Ishikawa (cell line): ENCODE results near the gene STK25.

Experiments
- CEBPB ChIP-seq: IDR thresholded peaks from 2 replicates; pipeline ENCODE4 v1.6.1; 2012
- CREB1 ChIP-seq: IDR thresholded peaks from 2 replicates; pipeline ENCODE4 v1.6.1; 2012; ENCODE audit warnings: low read depth
- EGR1 ChIP-seq: IDR thresholded peaks from 2 replicates; pipeline ENCODE4 v1.6.1; 2012
- EP300 ChIP-seq: IDR thresholded peaks from 2 replicates; pipeline ENCODE4 v1.6.1; 2012; ENCODE audit warnings: borderline replicate concordance
- FOXM1 ChIP-seq: IDR thresholded peaks from 2 replicates; pipeline ENCODE4 v1.6.1; 2012; ENCODE audit warnings: low read depth, borderline replicate concordance
- NFIC ChIP-seq: IDR thresholded peaks from 2 replicates; pipeline ENCODE4 v1.6.1; 2012
- RAD21 ChIP-seq: IDR thresholded peaks from 2 replicates; pipeline ENCODE4 v1.6.1; 2012; ENCODE audit warnings: low read depth
- TAF1 ChIP-seq: IDR thresholded peaks from 2 replicates; pipeline ENCODE4 v1.6.1; 2012; ENCODE audit warnings: low read depth, mild to moderate bottlenecking
- TCF12 ChIP-seq: IDR thresholded peaks from 2 replicates; pipeline ENCODE4 v1.6.1; 2012; ENCODE audit warnings: low read depth
- TEAD4 ChIP-seq: IDR thresholded peaks from 2 replicates; pipeline ENCODE4 v1.6.1; 2012
- YY1 ChIP-seq: IDR thresholded peaks from 2 replicates; pipeline ENCODE4 v1.6.1; 2012; ENCODE audit warnings: low read depth
- ZBTB7A ChIP-seq: IDR thresholded peaks from 2 replicates; pipeline ENCODE4 v1.6.1; 2012; ENCODE audit warnings: low read depth
- TF ChIP-seq, protein P1 (sequence below): IDR thresholded peaks from 2 replicates; pipeline ENCODE4 v1.6.1; 2012
- TF ChIP-seq, protein P2 (sequence below): IDR thresholded peaks from 2 replicates; pipeline ENCODE4 v1.6.1; 2012
- TF ChIP-seq, protein P3 (sequence below): IDR thresholded peaks from 2 replicates; pipeline ENCODE4 v1.6.1; 2012; ENCODE audit warnings: low read depth, mild to moderate bottlenecking

The STK25 gene

DNA sequence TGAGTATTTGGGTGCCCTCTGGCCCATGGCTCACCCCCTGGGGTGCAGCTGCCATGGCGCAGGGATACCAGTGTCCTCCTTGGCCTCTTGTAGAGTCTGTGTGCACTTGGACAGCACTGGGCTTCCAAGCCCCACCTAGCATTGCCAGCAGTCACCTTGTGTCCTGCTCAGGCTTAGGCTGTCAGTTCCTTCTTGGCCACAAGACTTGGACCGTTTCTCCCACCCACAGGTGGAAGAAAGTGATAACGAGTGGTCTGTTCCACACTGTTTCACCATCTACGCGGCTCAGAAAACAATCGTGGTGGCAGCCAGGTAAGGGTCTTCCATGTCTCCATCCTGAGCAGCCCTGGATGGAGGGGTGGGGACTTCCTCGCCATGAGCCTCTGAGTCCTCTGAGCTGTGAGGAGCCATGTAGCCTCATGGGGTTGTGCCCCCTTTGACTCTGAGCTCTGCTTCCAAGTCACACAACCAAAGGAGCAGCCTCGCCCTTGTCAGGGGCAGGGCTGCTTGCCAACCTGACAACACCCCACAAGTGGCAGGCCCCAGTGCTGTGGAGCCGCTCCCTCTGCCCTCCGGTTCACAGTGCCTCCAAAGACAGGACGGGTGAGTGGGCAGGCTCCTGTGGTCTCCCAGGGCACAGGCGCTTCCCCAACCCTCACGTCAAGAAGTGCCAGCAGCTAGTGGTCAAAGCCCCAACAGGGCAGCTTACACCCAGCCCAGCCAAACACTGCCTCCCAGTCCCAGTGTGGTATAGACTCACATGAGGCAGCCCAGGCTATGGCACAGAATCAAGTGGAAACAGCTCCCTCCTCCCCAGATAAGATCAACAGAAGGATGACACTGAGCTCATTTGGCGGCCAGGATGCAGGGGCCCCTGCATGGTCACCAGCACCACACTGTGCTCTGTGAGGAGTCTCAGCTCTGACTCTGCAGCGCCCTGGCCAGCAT lies 18.4 kb downstream of the STK25 start:
- TF ChIP-seq CEBPB (no peak), ZBTB7A (no peak), EP300 (no peak), FOXM1 (no peak), NFIC (no peak), CREB1 (no peak), EGR1 (no peak), TCF12 (no peak), TAF1 (no peak), TEAD4 (no peak)
- TF ChIP-seq, protein P1, sequence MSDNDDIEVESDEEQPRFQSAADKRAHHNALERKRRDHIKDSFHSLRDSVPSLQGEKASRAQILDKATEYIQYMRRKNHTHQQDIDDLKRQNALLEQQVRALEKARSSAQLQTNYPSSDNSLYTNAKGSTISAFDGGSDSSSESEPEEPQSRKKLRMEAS: no peak
- TF ChIP-seq, protein P2, sequence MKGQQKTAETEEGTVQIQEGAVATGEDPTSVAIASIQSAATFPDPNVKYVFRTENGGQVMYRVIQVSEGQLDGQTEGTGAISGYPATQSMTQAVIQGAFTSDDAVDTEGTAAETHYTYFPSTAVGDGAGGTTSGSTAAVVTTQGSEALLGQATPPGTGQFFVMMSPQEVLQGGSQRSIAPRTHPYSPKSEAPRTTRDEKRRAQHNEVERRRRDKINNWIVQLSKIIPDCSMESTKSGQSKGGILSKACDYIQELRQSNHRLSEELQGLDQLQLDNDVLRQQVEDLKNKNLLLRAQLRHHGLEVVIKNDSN: no peak
- TF ChIP-seq, protein P3, sequence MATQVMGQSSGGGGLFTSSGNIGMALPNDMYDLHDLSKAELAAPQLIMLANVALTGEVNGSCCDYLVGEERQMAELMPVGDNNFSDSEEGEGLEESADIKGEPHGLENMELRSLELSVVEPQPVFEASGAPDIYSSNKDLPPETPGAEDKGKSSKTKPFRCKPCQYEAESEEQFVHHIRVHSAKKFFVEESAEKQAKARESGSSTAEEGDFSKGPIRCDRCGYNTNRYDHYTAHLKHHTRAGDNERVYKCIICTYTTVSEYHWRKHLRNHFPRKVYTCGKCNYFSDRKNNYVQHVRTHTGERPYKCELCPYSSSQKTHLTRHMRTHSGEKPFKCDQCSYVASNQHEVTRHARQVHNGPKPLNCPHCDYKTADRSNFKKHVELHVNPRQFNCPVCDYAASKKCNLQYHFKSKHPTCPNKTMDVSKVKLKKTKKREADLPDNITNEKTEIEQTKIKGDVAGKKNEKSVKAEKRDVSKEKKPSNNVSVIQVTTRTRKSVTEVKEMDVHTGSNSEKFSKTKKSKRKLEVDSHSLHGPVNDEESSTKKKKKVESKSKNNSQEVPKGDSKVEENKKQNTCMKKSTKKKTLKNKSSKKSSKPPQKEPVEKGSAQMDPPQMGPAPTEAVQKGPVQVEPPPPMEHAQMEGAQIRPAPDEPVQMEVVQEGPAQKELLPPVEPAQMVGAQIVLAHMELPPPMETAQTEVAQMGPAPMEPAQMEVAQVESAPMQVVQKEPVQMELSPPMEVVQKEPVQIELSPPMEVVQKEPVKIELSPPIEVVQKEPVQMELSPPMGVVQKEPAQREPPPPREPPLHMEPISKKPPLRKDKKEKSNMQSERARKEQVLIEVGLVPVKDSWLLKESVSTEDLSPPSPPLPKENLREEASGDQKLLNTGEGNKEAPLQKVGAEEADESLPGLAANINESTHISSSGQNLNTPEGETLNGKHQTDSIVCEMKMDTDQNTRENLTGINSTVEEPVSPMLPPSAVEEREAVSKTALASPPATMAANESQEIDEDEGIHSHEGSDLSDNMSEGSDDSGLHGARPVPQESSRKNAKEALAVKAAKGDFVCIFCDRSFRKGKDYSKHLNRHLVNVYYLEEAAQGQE: no peak

DNA sequence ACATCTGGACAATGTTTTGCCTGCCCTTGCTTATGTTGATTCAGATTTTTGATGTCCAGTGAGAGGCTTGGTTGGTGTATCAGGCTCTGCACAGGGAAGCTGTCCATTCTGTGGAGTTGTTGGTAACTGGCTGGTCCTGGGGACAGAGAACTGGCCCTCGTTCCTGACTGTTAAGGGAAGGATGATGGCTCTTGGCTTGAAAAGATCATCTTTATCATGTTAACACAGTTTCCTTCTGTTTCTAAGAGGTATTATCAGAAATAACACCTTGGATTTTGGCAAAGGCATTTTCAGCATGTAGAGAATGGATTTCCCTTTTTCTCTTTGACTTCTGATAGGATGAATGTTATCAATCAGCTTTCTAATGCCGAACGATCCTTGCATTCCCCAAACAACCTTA lies 19.3 kb downstream of the STK25 start:
- no peak for TF ChIP-seq RAD21
- TF ChIP-seq, protein P2: no peak
- TF ChIP-seq, protein P1: no peak
- TF ChIP-seq TAF1: no peak
- TF ChIP-seq CEBPB: no peak
- TF ChIP-seq CREB1: no peak

DNA sequence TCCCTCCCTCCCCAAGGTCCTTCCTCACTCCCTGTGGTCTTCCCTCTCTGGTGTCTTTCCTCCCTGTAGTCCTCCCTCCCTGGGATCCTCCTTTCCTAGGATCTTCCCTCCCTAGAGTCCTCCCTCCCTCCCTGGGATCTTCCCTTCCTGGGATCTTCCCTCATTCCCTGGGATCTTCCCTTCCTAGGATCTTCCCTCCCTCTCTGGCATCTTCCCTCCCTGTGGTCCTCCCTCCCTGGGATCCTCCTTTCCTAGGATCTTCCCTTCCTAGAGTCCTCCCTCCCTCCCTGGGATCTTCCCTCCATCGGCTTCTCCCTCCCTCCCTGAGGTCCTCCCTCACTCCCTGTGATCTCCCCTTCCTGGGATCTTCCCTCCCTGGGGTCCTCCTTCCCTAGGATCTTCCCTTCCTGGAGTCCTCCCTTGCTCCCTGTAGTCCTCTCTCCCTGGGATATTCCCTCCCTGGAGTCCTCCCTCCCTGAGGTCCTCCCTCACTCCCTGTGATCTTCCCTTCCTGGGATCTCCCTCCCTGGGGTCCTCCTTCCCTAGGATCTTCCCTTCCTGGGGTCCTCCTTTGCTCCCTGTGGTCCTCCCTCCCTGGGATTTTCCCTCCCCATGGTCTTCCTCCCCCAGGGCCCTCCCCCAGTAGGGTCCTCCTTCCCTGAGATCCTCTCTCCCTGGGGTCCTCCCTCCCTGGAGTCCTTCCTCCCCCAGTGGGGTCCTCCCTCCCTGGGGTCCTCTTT lies 23.0 kb downstream of the STK25 start:
- no peak for TF ChIP-seq TEAD4

DNA sequence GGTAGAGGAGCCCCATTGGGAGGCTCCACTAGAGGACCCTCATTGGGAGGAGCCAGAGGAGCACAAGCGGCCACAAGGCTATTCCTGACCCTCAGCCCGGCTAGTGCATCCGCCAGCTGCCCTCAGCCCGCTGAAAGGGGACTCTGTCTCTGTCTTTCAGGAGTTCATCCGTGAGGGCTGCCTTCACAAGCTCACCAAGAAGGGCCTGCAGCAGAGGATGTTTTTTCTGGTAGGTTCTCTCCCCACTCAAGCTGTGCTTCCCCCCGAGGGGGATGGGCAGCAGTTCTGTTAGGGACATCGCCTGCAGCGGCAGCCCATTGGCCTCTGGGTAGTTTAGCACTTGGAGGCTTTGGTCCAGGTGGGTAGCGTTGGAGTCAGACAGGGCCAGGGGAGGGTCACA lies 25.1 kb downstream of the STK25 start:
- TF ChIP-seq, protein P1: no peak

DNA sequence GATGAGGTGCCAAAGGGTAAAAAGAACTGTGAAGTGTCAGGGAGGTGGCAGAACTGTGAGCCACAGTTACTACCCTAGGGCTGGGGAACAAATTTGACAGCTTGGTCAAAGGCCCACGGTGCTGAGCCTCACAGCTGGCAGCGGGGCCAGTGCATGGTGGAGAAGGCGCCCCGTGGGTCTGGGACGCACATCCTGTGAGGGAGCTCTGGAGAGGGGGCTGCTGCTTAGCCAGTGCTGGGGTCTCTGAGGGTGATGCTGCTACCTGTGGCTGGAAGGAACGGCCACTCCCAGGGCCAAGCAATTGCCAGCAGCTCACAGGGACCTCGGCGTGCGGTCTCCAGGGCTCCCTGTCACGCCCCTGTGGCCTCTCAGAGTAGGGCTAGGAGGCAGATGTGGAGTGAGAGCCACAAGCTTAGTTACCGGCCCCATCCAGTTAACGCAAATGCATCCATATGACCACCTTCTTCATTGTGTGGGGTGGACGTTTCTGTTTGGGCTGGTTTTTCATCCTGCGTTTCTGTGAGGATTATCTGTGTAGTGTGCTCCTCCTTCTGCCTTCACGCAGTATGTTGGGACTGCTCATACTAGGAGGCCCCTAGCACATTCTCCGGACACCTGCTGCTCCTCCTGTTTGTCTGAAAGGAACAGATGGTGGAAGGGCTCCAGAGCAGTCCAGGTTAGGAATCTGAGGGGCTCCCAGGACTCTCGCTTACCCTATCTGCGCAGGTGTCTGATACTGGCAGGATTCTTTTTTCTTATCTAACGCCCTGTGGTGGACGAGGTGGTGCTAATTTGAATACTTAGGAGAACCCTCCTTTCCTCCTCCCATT lies 26.0 kb downstream of the STK25 start:
- TF ChIP-seq TEAD4 (no peak), FOXM1 (no peak), ZBTB7A (no peak), NFIC (no peak), YY1 (no peak), CREB1 (no peak), EP300 (no peak), RAD21 (no peak), TCF12 (no peak)
- TF ChIP-seq, protein P2: no peak

DNA sequence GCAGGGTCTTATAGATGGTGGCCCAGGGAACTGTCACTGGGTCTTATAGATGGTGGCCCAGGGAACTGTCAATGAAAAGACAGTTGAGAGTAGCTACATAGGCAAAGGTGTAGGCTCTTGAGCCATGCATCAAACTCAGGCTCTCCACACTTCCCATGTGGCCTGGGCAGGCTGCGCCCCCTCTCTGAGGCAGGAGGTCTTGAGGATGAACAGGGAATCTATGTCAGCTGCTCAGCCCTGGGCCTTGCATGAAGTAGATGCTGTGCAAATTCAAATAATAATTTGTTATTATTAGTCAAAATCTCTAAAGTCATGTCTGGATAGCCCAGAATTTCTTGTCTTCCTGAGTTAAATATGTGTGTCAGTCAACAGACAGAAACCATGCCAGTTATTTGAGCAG lies 26.7 kb downstream of the STK25 start:
- TF ChIP-seq FOXM1: no peak
- no peak for TF ChIP-seq CEBPB
- no peak for TF ChIP-seq NFIC
- no peak for TF ChIP-seq CREB1
- TF ChIP-seq, protein P2: no peak
- TF ChIP-seq, protein P3: no peak
- no peak for TF ChIP-seq EP300
- TF ChIP-seq TCF12: no peak
- no peak for TF ChIP-seq TAF1
